Putamen (tissue), 1 donor: ENCODE results near the gene CHSY1.

Source experiments
- DNase-seq: peaks from one replicate; pipeline ENCODE4 v3.0.0-alpha.2; 2016; ENCODE audit warnings: low spot score

Gene CHSY1

GRCh38 chr15:101209285-101209845, 42.5 kb downstream of the CHSY1 start:
- DNase-seq: no peak

- DNase-seq: no peak
These were observed 44.0 kb downstream of the CHSY1 start for GRCh38 chr15:101207867-101208288.

DNA sequence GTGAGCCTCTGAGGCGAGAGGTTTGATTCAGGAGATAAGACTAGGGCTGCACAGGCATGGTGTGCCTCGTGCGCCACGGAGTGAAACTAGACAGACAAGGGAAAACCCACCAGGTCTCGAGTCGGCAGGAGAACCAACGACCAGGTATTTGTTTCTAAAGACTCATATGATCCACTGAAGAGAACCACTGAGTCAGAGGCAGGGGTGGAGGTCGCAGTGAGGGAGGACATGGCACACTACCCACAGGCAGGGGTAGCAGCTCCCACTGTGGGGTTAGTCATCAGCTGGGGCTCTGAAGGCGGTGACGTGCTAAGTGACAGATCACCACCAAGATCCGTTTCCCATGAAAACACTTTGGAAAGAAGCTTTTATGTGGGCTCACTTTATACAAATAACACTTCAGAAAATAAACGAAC, 45.7 kb downstream of the CHSY1 start:
- no peak for DNase-seq

- no peak for DNase-seq
These were observed 46.9 kb downstream of the CHSY1 start for GRCh38 chr15:101204739-101205535.

- no peak for DNase-seq
These were observed 48.1 kb downstream of the CHSY1 start for GRCh38 chr15:101203607-101204189.

DNA sequence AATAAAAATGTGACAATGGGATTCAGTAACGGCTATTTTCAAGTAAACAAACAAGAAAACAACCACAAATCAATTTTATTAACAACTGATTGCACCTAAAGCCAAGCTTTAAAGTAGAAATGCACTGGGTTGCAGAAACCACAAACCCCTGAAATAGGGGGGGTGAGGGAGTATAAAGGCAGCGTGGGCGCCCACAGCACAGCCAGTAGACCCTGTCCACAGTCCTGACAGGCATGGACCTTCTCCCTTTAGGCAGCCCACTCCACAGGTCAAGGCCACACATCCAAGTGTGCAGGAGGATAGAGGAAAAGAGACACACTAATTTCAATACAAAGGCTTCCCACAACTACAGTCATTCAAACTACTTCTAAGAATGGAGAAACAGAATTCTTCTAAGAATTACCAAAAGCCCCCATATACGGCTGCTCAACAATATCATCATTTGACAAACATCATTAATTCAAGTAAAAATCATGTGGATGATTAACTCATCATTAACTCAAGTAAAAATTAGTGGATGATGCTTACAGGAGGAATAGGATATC, 48.7 kb downstream of the CHSY1 start:
- no peak for DNase-seq

DNA sequence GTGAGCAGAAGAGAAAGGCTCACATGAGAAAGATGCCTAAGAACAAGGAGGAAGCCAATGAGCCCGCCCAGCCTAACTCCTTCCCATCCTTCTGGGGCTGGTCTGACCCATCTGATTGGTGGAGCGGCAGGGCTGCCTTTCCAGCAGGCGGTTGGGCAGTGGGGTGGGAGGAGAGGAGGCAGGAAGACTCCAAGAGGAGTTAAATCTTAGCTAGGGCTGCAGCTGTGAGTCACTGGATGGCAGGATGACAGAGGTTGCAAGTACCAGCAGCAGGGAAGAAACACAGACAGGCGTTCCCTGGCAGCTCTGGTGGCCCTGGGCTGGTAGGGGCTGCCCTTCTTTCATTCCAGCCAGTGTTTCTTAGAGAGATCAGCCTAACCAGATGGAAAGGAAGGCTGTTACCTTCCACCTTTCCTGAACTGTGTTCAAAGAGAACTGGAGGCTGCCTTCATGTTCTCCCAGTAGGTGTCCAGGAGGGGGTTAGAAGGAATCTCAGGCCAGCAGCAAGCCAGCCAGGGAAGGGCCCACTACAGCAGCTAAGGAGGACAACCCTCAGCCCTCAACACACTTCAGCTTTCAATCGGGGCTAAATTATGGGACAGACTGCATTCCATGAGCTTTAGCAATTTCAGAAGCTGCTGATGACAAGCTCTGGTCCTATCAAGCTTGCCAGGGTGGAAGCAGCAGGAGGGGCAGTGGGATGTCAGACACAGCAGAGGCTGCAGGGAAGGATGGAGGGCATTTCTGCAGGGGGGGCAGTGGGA, 50.3 kb downstream of the CHSY1 start:
- DNase-seq: peak; percentile 34

DNA sequence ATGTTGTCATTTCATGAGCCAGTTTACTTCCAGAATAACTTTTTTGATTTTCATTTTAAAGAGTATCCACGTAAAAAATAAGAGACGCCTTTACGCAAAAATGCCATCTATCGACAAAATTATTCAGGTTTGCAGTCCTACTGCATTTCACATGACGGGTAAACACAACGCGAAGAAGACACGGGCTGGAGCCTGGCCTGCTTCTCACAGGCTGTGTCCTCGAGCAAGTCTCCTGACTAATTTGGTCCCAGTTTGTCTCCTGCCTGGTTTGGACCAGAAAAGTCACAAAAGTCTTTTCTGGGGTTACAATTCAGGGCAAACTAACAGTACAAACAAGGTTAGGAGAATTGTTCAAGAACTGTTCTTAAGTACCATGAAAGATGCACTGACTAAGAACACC, 51.7 kb downstream of the CHSY1 start:
- DNase-seq: no peak

DNA sequence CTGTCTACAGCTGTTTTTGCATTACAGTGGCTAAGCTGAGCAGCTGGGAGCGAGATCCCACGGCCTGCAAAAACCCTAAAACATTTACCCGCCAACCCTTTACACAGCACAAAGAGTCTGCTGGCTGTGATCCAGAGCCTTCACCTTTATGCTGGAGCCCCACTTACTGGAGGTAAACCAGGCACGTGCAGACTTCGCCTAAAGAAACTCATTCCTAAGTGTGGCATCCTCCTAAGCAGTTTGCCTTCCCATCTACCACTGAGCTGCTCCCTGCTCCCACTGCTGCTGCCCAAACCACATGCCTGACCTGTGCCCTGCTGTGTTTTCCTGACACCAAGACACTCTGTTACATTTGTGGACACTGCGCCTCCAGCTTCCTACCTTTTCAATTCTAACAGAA, 53.0 kb downstream of the CHSY1 start:
- no peak for DNase-seq

DNA sequence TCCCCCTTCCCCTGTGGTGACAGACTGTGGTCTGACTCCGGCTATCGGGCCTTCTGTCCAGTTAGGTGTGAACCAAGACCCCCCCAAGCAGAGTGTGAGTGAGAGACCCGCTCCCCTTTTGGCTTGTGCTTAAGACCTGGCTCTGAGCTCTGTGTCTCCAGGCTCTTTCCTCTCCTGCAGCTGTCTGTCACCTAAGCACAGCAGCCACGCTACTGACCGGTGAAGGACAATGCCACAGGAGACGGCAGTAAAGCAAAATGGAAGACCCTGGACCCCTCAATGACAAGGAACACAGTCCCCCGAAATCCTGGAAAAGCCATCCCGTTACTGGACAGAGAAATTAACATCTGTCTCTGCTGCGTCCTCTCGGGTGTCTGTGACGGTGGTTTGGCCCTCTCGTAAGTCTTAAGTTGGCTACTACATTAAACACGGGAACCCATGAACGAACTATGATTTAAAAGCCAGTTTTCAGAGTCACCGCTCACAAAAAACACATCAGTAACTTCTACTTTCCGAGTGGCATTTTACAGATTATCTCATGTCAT, 53.7 kb downstream of the CHSY1 start:
- no peak for DNase-seq

DNA sequence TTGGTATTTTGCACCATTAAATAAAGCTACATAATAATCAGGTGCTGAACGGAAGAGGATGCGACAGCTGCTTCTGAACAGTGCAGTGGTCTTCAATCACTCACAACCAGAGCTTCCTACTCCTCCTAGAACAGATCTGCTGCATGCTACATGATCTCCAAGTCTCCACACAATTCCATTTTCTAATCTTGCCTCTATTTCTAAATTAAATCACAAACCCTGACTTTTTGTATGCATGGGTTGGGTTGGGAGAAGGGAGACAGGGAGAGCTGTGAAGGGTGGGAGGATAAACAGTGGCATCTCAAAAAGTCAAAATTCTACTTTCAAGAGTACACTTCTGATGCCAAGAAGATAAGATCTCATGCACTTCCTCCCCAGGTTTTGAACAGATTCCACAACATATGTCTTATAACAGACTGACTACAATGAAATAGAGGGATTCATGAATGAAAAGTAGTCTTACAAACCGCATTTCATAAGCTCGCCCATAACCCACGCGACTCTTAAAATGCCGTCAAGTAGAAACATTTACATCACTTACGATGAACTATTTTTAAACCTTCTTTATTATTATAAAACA, 57.2 kb downstream of the CHSY1 start:
- no peak for DNase-seq

DNA sequence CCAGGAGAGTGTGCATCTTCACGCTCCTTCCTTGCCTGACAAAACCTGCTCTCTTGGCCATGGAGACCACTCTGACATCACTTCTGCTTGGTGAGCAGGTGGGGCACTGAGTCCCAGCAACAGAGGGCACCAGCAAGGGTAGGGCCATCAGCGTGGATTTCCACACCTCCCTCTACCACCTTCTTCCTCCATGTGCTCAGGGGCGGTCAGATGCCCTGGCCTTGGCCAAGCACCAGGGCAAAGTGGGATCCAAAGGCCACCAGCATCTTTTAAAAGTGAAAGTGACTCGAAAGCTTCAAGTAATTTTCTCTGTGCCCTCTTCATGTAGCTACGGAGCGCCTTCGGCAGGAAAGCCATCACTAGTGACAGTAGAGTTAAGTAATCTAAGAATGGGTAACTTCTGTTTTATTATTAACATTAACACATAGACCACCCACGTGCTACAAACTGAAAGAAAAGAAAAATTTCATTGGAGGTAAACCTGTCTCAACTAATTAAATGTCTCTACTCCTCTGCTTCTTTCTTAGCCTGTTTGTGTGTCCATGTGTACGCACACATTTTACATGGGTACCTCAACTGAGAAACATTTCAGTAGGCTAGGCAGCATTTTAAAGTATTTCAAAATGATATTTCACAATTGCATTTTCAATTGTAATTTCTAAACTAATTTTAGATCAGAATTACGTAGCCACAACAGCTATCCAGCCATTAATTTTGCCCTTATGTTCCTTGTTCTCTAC, 57.9 kb downstream of the CHSY1 start:
- DNase-seq: no peak

DNA sequence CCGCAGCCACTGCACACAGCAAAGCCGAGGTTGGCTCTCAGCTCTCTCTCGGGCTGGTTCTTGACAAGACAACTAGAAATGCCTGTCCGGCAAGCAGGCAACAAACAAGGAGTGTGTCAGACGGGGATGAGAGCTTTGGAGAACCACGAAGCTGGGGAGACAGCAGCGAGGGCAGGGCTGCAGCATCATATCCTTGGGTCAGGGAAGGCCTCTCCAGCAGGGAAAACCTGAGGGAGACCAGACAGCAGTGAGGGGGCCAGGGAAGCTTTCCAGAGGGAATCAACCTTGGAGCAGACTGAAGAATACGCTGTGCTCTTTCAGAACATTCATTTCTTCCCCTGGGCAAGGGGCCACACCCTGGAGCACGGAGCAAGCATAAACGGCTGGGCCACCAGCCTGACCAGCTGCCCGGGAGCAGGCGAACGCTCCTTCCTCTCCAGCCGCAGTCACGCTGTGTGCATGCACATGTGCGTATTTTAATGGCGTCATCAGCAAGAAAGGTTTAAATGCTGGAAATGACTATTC, 58.7 kb downstream of the CHSY1 start:
- no peak for DNase-seq

GRCh38 chr15:101192081-101192480, 59.8 kb downstream of the CHSY1 start:
- no peak for DNase-seq

DNA sequence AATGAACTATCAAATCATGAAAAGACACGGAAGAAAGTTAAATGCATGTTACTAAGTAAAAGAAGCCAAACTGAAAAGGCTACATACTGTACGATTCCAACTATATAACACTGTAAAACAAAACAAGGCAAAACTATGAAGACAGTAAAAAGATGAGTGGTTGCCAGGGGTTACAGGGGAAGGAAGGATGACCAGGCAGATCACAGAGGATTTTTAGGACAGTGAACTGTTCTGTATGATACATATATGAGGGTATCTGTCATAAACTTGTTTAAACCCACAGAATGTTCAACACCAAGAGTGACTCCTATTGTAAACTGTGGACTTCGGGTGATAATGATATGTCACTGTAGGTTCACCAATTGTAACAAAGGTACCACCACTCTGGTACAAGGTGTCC, 60.6 kb downstream of the CHSY1 start:
- DNase-seq: no peak

DNA sequence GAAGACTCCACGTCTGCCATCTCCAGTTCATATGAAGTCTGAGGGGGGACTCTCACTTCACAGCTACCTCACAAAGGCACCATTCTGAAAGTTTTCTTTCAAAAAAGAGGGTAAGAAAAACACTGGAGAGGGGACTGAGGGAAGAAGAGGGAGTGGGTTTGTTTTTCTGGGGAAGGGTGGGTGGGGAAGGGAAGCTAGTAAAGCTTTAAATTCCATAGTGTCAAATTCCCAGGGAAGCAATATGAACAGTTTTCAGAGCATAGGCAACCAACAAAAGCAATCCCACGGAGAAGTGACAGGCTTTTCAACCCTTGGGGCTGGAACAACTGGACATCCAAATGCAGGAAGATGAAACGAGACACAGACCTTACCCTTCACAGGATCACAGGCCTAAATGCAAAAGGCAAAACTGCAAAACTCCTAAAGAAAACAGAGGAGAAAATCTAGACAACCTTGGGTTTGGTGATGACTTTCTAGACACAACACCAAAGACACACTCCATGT, 61.7 kb downstream of the CHSY1 start:
- no peak for DNase-seq

- no peak for DNase-seq
These were observed 62.3 kb downstream of the CHSY1 start for GRCh38 chr15:101189409-101190091.

DNA sequence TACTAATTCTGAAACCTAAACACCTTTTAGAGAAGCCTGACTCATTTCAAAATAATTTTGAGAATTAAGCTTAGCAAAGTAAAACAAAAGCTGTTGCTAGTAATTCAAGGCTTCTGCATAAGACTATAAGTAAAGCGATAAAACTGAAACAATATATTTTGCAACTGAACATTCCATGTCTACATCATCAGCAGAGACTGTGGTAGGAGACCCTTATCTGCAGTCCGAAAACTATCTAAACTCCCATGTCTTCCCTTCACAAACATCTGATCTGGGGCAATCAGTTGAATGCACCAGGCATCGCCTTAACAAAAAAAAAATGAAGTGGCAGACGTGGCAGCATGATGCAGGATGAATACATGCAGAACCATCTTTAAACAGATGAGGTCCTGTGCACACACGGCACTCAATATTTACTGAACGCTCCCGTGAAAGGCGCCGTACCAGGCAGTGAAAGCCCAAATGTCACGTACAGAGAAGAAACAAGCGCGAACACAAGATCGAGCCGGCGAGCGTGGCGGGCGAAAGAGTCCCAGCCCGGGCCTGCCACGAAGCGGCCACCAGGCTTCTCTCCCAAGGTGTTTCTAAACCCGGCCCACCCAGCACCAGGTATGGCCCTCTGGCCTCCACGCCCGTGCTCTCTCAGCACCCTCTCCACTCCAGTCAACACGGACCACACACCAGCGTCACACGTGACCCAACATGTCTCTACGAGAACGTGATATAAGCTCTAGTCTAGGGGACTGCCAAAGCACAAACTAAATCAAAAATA, 63.0 kb downstream of the CHSY1 start:
- DNase-seq: no peak
